ENCODE measurements around the gene FHAD1.

FHAD1 gene

DNA sequence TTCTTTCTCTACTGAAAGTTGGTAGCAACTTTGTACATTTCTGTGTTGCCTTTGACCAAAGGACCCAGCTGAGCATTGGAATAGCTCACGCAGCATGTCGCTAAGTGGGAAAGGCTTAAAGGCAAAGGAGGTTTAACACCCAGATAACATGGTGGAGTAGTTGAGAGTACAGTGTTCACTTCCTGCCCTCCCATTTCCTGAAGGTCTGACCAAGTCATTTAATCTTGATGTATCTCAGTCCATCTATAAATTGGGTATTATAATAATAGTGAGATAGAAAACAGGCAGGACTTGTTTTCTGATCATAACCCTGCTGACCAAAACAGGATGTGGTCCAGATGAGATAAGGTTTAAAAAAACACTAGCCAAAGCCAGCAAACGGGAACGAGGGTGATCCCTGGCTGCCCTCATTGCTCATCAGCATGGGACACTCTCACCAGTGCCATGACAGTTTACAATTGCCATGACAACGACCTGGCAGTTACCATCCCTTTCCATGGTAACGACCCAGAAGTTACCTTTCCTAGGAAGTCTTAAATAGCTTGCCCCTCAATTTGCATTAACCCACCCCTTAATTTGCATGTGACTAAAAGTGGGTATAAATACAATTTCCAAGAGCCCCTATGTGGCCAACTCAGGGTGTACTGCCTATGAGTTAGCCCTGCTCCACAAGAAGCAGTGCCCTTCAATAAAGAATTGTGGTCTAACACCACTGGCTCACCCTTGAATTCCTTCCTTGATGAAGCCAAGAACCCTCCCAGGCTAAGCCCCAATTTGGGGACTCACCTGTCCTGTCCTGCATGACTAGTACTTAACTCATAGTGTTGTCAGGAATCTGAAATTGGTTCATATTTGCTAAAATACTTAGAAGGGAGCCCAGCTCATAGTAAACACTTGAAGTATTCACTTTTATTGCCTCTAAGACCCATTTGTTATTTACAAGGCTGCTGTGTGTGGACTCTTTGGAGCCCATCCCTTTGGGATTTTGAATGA is 28.4 kb upstream of the FHAD1 start:
- no peak for FAIRE-seq

DNA sequence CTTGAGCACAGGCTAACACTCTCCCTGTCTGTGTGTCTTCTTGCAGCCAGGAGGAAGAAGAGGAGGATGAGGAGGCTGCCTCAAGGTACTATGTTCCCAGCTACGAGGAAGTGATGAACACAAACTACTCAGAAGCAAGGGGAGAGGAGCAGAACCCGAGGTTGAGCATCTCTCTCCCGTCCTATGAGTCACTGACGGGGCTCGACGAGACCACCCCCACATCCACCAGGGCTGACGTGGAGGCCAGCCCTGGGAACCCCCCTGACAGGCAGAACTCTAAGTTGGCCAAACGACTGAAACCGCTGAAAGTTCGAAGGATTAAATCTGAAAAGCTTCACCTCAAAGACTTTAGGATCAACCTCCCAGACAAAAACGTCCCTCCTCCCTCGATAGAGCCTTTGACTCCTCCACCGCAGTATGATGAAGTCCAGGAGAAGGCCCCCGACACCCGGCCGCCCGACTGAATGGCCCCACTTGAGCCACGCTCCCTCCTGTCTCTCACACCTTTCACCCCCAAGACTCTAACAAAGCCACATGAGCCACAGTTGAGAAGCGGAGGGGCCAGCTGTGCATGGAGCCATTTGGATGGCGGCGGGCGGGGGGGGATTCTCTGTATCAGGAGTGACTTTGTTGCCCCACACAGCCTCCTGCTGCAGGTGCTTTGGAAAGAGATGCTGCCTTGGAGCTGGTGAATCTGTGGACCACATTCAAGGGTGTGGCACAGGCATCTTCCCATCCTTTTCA is 27.6 kb upstream of the FHAD1 start:
- no peak for FAIRE-seq

DNA sequence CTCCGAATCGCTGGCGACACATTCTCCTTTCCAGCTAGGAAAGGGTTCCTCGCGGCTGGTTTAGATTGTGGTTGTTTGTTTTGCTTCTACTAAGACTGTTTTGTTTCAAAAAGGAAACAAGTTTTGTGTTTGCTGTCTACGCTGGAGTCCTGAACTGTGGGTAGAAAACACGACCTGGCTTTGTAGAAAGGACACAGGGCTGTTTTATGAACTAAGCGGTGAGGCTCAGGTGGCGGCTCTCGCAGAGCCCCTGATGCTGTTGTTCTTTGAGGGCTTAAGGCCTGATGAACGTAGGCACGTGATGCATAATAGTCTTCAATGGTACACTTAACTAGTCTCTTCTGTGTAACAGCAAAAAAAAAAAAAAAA is 27.0 kb upstream of the FHAD1 start:
- no peak for FAIRE-seq

DNA sequence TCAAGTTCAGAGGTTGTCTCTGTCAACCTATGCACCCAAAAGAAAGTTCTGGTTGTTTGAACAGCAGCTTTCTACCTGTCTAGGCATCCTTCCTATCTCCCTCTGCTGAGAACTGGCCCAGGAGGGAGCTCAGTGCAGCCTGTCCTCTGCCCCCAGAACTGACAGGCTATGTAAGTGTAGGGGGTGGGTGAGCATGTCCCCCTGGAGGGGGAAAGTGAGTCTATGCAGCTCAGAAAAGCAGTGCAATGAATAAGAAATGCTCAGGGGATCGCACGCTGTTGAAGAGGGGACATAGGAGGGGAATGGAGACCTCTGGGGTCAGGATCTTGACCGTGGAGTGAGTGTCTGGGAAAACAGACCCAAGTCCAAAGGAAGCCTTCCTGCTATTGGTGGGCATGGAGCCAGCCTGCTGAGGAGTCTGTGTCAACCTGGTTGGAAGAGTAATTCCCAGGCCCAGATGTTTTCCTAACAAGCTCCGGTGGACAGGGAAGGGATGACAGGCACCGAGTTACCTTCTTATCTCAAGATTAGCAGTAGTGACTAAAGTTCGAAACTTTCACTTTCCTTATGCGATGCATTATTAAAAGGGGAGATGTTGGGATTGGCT is 26.1 kb upstream of the FHAD1 start:
- FAIRE-seq, result no peak

DNA sequence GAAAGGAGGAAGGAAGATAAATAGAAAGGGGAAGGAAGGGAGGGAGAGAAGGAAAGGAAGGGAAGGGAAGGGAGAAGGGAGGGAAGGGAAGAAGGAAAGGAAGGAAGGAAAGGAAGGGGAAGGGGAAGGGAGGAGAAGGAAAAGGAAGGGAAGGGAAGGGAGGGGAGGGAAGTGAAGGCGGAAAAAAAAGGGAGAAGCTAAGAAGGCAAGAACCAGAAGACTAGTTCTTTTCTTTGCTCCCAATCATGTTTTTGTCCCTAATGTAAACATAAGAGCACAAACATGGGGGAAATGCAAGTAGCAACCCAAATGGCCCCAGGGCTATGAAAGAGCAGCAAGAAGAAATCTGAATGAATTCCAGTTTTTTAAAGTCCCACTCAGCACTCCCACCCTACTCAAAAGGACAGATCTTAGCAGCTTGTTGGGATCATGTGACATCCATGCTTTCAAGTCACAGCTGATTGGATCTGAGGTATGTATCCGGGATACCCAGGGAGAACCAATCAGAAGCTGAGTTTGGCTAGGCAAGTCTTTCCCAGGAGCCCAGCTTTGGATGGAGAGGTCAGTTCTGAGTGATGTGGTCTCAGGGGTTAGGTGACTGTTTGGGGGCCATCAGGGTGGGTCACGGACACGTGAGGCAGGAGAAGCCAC is 24.2 kb upstream of the FHAD1 start:
- no peak for FAIRE-seq

DNA sequence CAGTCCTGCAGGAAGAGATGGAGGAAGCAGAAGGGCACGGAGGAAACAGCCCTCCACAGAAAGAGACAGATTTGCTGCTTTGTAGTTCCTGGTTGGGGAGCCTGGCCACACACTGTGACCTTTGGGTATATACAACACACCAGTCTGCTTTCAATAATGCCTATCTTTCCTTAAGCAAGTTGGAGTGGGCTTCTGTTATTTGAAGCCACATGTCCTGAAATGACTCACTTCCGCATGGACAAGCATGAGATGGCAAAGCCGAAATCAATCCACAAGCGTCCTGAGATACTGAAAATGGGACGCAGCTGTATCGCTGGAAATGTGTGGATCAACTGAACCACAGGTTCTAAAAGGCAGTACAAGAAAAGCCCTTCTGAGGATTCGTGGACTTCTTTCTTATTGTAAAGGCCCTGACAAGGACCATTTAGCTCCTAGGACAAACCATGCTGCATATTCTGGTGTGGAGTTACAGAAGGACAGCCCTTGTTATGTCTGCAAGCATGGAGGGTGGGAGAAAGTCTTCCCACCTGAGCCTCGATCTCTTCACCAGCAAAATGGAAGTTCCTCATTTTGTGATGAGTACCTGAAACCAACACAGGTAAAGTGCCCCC is 22.7 kb upstream of the FHAD1 start:
- FAIRE-seq, result no peak

DNA sequence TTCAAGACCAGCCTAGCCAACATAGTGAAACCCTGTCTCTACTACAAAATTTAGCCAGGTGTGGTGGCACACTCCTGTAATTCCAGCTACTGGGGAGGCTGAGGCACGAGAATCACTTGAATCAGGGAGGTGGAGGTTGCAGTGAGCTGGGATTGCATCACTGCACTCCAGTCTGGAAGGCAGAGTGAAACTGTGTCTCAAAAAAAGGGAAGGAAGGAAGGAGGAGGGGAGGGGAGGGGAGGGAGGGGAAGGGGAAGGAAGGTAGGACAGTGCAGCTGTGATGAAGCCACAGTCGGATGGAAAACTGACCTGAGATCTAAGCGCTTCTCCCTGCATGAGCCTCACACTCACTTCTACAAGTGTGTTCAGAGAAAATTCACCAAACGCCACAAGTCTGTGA is 22.0 kb upstream of the FHAD1 start:
- FAIRE-seq, result no peak

DNA sequence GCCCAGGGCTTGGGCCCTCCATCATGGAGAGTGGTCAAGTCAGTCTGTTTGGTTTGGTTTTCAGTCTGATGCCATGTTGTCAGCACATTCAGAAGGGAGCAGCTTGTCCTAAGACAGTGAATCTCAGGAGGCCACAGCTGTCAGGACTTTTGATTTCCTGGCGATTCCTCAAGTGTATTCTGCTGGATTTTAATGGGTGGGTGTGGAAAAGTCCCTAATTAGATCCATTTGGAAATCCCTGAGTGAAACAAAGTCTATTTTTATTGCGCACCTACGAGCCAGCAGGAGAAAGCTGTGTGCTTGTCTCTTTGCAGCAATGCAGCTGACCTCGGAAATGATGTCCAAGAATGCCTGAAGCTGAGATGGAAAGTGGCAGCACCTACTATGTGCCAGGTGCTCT is 21.6 kb upstream of the FHAD1 start:
- no peak for FAIRE-seq

DNA sequence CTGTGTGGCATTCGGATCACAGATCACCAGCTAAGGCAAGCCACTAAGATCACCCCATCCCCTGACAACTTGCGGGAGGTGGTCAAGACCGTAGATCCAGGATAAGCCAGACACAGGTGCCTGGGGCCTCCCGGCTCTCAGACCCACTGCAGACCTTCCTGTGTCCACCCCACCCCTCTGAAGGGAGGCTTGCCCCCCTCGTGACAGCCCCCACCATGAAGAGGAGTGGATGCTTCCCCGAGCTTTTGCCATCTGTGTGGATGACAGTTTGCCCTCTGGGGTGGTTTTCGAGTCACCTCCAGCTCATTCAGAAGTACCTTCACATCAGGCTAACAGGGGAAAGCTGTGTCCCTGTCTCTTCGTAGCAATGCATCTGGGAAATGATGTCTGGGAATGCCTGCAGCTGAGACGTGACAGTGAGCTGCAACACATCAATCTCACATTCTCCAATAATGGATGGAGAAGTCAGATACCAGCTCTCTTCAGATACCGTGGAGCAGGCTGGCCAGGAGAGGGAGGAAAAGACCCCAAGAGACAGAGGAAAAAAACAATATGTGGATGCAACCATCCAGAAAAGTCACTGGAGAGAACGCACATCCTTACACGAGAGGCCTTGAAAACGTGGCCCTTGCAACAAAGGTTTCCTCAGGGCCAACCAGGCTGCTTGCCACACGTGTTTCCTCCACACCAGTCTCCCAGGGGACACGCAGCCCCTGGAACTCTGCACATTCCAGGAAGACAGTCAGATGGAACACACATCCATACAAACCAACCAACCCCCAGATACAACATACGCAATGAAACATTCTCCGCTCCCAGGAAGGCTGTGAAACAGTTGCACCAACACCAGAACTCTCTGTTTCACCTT is 20.4 kb upstream of the FHAD1 start:
- FAIRE-seq, result no peak

DNA sequence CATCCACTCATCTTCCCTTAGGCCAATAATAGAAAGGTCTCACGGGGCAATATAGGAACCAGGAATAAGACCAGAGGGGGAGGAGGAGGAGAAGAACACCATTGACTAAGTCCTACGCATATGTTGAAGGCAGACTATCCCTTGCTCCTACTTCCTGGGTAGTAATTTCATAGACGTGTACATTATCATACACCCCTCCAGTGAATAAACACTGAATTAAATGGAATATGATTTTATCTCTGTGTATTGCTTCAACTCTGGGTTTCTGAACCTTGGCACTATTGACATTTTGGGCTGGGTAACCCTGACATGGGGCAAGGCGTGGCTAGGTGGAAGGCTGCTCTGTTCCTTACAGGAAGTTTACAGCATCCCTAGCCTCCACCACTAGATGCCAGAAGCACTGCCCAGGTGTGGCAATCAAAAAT is 17.3 kb upstream of the FHAD1 start:
- no peak for FAIRE-seq

DNA sequence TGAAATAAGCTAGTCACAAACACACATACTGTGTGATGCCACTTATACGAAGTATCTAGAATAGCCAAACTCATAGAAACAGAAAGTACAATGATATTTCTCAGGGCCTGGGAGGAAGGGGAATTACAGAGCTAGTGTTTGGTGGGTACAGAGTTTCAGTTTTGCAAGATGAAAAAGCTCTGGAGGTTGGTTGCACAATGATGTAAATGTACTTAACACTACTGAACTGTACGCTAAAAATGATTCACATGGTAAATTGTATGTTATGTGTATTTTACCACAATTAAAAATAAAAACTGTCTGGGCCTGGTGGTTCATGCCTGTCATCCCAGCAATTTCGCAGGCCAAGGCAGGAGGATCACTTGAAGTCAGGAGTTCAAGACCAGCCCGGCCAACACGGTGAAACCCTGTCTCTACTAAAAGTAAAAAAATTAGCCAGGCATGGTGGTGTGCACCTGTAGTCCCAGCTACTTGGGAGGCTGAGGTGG is 15.3 kb upstream of the FHAD1 start:
- no peak for FAIRE-seq

DNA sequence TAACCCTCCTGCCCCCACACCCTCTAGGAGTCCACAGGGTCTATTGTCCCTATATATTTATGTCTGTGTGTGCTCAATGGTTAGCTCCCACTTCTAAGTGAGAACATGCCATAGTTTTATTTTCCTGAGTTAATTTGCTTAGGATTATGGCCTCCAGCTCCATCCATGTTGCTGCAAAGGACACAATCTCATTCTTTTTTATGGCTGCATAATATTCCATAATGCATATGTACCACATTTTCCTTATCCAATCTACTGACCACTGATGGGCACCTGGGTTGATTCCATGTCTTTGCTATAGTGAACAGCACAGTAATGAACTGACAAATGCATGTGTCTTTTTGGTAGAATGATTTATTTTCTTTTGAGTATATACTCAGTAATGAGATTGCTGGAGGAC is 13.3 kb upstream of the FHAD1 start:
- FAIRE-seq, result no peak

DNA sequence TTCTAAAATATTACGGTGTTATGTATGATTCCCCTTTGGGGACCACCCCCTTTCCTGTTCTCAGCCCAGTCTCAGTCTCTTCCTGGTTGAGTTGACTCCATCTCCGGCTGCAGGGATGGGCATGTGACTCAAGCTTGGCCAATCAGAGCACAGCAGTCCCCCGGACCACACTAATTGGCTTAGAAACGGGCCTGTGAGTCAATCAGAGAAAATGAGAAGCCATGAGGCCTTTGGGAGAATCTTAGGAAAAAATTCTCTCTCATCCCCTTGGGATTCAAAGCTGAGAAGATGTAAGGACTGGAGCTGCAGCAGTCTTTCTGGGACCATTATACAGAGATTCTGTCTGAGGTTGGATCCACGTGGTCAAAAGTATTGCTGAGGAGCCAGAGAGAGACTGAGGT is 10.7 kb upstream of the FHAD1 start:
- no peak for FAIRE-seq

DNA sequence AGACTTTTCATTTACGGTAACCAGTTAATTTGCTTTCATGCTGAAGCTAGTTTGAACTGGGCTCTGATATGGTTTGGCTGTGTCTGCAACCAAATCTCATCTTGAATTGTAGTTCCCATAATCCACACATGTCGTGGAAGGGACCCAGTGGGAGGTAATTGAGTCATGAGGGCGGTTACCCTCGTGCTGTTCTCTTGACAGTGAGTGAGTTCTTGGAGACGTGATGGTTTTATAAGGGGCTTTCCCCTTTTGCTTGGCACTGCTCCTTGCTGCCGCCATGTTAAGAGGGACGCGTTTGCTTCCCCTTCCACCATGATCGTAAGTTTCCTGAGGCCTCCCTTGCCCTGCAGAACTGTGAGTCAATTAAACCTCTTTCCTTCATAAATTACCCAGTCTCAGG is 10.3 kb upstream of the FHAD1 start:
- FAIRE-seq, result no peak

DNA sequence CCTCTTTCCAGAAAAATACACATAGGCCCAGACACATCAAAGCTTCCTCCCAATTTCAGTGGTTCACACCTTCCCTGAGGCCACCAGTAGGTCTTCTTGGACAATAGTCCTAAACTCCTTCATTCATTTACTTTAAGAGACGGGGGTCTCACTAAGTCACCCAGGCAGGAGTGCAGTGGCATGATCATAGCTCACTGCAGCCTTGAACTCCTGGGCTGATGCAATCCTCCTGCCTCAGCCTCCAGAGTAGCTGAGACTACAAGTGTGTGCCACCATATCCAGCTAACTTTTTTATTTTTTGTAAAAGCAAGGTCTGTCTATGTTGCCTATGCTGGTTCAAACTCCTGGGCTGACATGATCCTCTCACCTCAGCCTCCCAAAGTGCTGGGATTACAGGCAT is 8.2 kb upstream of the FHAD1 start:
- no peak for FAIRE-seq

DNA sequence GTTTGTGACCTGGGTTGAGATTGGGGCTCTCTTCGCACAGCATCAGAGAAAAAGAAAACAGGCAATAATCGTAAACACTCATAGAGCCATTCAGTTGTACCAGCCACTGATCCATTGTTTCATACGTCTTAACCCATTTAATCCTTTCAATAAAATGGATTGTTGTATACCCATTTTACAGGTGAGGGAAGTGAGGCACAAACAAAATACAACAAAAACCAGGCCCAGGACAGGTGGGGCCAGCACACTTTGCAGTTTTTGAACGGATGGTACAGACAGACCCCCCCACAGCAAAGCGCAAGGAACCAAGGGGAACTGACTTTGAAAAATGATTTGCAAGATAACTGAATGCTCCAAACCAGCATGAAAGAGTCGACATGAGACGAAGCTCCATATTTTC is 4.3 kb upstream of the FHAD1 start:
- no peak for FAIRE-seq

DNA sequence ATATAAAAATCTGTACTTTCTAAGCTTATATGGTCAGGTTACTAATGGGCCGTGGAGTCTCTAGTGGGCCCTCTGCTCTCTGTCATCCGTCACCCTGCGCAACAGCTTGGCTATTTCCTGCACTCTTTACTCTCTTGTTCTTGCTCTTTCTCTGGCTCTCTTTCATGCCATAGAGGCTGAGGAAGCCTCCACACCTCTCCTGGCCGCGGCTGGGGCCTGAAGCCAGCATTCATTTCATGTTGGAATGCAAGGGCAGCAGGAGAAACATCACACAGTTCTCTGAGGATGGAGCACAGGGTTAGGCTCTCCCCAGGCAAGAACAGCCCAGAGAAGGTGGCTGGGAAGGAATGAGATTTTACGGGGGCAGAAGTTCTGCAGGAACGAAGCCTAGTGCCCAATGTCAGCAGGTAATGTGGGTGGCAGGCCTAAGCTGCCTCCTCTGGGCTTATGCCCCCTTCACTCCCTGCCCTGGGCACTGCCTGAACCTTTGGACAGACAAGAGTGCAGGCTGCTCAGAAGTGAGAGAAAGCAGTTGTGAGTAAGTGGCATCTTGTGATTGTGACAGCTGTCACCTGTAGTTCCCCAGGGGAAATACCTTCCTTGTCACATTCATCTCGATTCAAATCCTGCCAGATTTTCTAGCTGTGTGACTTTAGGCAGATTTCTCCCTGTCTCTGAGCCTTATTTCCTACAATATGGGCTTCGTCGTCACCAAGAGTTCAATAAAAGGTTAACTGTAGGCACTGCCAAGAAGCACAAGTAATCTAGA is 3.6 kb upstream of the FHAD1 start:
- FAIRE-seq, result no peak

DNA sequence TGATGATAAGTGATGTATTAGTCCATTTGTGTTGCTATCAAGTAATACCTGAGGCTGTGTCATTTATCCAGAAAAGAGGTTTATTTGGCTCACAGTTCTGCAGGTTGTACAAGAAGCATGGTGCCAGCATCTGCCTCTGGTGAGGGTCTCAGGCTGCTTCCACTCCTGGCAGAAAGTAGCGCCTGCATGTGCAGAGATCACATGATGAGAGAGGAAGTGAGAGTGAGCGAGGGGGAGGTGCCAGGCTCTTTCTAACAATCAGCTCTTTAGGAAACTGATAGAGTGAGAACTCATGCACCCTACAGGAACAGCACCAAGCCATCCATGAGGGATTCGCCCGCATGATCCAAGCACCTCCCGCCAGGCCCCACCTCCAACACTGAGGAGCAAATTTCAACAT is 2.2 kb upstream of the FHAD1 start:
- FAIRE-seq, result no peak

DNA sequence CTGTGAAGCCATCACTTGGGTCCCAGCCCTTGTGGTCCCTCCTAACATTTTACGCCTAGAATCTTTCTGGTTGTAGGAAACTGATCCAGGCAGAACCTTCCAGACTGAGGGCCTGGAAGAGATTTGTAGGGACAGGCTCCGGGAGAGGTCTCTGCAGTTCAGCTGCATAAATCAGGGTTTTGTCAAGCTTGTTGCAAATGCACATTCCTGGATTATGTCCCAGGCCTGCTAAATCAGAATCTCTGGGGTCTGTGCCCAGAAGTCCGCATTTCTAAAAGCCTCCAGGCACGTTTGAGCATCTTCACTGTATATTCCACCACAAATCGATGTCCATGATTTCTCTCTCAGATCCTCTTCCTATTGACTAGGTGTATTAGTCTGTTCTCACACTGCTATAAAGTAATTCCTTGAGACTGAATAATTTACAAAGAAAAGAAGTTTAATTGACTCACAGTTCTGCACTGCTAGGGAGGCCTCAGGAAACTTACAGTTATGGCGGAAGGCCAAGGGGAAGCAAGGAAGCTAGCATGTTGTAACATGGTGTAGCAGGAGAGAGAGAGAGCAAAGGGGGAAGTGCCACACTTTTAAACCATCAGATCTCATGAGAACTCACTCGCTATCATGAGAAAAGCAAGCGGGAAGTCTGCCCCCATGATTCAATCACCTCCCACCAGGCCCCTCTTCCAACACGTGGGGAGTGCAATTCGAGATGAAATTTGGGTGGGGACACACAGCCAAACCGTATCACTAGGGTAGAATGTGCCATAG is 1.2 kb upstream of the FHAD1 start:
- no peak for FAIRE-seq

DNA sequence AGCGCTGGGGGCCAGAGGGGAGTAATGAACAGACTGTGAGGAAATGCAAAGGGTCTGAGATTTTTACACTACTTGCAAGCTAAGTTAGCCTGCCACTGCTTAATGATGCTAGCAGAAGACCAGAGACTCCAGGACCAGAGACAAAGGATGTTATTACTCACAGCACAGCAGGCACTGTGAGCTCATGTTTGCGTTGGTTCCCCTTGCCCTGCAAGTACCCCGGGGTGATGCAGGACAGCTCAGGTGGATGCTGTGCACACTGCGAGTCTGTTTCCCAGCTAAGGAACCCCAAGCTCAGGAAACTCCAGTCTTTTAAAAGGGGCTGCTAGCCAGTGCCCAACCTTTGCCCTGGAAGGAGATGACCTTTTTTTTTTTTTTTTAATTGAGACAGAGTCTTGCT is 1.2 kb downstream of the FHAD1 start:
- FAIRE-seq, result no peak
